ENCODE measurements around the gene TBC1D4.
"Not testable (repeated sequence)": the region's sequence is repeated elsewhere in the genome, so short reads cannot be mapped to it uniquely, and the experiment has no call there.

The TBC1D4 gene

DNA sequence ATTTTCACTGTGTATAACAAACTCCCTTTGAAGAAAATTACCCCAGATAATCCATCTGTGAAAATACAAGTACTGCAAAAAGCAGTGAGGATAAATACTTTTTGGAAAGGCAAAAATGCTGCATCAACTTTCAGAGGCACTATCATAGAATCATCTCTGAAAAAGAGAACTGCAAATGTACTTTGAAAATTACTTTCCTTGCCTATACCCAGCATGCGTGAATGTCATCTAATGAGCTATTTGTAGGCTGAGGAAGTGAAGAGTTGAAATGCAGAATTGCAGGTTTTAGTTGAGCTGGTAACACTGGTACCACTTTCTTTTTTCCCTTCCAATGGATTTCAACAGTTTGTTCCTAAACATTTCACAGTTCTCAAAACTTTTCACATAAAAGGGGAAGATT is 196.7 kb downstream of the TBC1D4 start:
- Histone ChIP-seq H3K14ac (ENCODE audit: low read length) (no peak overlapping the region), H3K79me2 (ENCODE audit: control insufficient read depth, insufficient read depth, low read length, poor library complexity) (no peaks in the 10 kb centered on the region), H2AK5ac (ENCODE audit: low read length) (no peak overlapping the region), H3K36me3 (ENCODE audit: control insufficient read depth in 1 of 2, insufficient read depth in 2 of 2, low read length in 2 of 2) (no peaks in the 10 kb centered on the region), H3K4me2 (ENCODE audit: low read length) (no peak overlapping the region), H2BK120ac (ENCODE audit: insufficient read depth, low read length, poor library complexity) (no peak overlapping the region), H2AFZ (ENCODE audit: insufficient read depth, low read length, poor library complexity) (no peak overlapping the region), H3K4ac (ENCODE audit: low read depth, low read length) (no peak overlapping the region), H2BK12ac (ENCODE audit: low read length) (no peak overlapping the region), H3K4me3 (ENCODE audit: low read depth, low read length) (no peak overlapping the region), H2BK5ac (ENCODE audit: low read depth, low read length, poor library complexity) (no peak overlapping the region), H3K4me1 (ENCODE audit: control insufficient read depth in 1 of 2, insufficient read depth in 2 of 2, low read length in 2 of 2) (no peaks in the 10 kb centered on the region), H4K12ac (ENCODE audit: low read depth, low read length) (no peak overlapping the region), H3K79me1 (ENCODE audit: low read length) (no peaks in the 10 kb centered on the region), H4K8ac (ENCODE audit: low read depth, low read length) (no peak overlapping the region), H3K9me3 (ENCODE audit: insufficient read depth, low read depth, low read length) (no peaks in the 10 kb centered on the region), H3K18ac (ENCODE audit: low read length) (no peak overlapping the region), H3K9ac (ENCODE audit: low read length) (no peak overlapping the region), H3K27me3 (ENCODE audit: insufficient read depth, low read length) (no peaks in the 10 kb centered on the region), H3K27ac (ENCODE audit: low read depth, low read length) (no peak overlapping the region), H4K91ac (ENCODE audit: low read depth, low read length) (no peak overlapping the region), H3K23ac (ENCODE audit: low read length) (no peak overlapping the region)
- no CpG with 5 or more reads among the region's 1 CpG for WGBS (ENCODE audit: extremely low coverage, insufficient coverage, insufficient read length)
- DNase-seq, result no peak

DNA sequence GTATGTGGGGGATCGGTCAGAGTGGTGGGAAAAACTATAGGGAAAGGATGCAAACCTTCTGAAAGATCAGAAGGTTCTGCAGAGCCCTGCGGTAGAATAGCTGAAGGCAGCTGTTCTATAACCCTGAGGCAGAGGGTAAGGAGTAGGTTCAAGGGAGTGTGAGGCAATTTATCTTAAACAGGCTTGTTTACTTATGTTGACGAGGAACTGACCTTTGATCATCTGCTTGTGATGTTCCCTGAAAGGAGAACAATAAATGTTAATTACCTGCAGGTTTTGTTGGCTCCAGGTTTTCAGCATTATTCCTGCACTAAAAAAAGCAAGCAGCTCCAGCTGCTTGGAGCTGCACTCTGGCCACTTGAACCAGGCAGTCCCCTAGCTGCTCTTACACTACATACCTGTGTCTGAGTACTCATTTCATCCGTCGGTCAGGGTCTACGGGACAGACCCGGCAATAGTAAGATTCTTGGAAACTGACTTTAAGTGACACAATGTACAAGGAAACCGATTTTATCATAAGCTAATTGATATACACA is 202.1 kb downstream of the TBC1D4 start:
- no peak overlapping the region for H4K8ac ChIP-seq (ENCODE audit: low read depth, low read length)
- H3K14ac ChIP-seq (ENCODE audit: low read length), result no peak overlapping the region
- no peak overlapping the region for H4K91ac ChIP-seq (ENCODE audit: low read depth, low read length)
- H2BK12ac ChIP-seq (ENCODE audit: low read length), result no peak overlapping the region
- no peak overlapping the region for H2BK5ac ChIP-seq (ENCODE audit: low read depth, low read length, poor library complexity)
- H3K27me3 ChIP-seq (ENCODE audit: insufficient read depth, low read length), result no peaks in the 10 kb centered on the region
- no peak overlapping the region for H3K23ac ChIP-seq (ENCODE audit: low read length)
- H4K12ac ChIP-seq (ENCODE audit: low read depth, low read length), result no peak overlapping the region
- H3K36me3 ChIP-seq (ENCODE audit: control insufficient read depth in 1 of 2, insufficient read depth in 2 of 2, low read length in 2 of 2), result no peaks in the 10 kb centered on the region
- no peaks in the 10 kb centered on the region for H3K79me2 ChIP-seq (ENCODE audit: control insufficient read depth, insufficient read depth, low read length, poor library complexity)
- H3K4me1 ChIP-seq (ENCODE audit: control insufficient read depth in 1 of 2, insufficient read depth in 2 of 2, low read length in 2 of 2), result no peaks in the 10 kb centered on the region
- H2BK120ac ChIP-seq (ENCODE audit: insufficient read depth, low read length, poor library complexity), result no peak overlapping the region
- no peak overlapping the region for H3K18ac ChIP-seq (ENCODE audit: low read length)
- no peak overlapping the region for H3K4me2 ChIP-seq (ENCODE audit: low read length)
- DNase-seq, result no peak
- no peak overlapping the region for H3K27ac ChIP-seq (ENCODE audit: low read depth, low read length)
- H3K4me3 ChIP-seq (ENCODE audit: low read depth, low read length), result no peak overlapping the region
- H2AK5ac ChIP-seq (ENCODE audit: low read length), result no peak overlapping the region
- H3K9ac ChIP-seq (ENCODE audit: low read length), result no peak overlapping the region
- H3K9me3 ChIP-seq (ENCODE audit: insufficient read depth, low read depth, low read length), result no peaks in the 10 kb centered on the region
- H2AFZ ChIP-seq (ENCODE audit: insufficient read depth, low read length, poor library complexity), result no peak overlapping the region
- no peaks in the 10 kb centered on the region for H3K79me1 ChIP-seq (ENCODE audit: low read length)
- no peak overlapping the region for H3K4ac ChIP-seq (ENCODE audit: low read depth, low read length)
- no CpG with 5 or more reads among the region's 8 CpGs for WGBS (ENCODE audit: extremely low coverage, insufficient coverage, insufficient read length)

GRCh38 chr13:75273695-75274094 is 208.3 kb downstream of the TBC1D4 start:
- H3K79me1 ChIP-seq (ENCODE audit: low read length); H4K12ac ChIP-seq (ENCODE audit: low read depth, low read length); H3K27me3 ChIP-seq (ENCODE audit: insufficient read depth, low read length); H3K14ac ChIP-seq (ENCODE audit: low read length); DNase-seq; H3K4ac ChIP-seq (ENCODE audit: low read depth, low read length); H3K4me2 ChIP-seq (ENCODE audit: low read length); H3K18ac ChIP-seq (ENCODE audit: low read length); H3K23ac ChIP-seq (ENCODE audit: low read length); H3K36me3 ChIP-seq (ENCODE audit: control insufficient read depth in 1 of 2, insufficient read depth in 2 of 2, low read length in 2 of 2); H2AK5ac ChIP-seq (ENCODE audit: low read length); H4K91ac ChIP-seq (ENCODE audit: low read depth, low read length); H2BK5ac ChIP-seq (ENCODE audit: low read depth, low read length, poor library complexity); H3K79me2 ChIP-seq (ENCODE audit: control insufficient read depth, insufficient read depth, low read length, poor library complexity); H2AFZ ChIP-seq (ENCODE audit: insufficient read depth, low read length, poor library complexity); H3K9ac ChIP-seq (ENCODE audit: low read length); H4K8ac ChIP-seq (ENCODE audit: low read depth, low read length); H2BK12ac ChIP-seq (ENCODE audit: low read length); H3K4me1 ChIP-seq (ENCODE audit: control insufficient read depth in 1 of 2, insufficient read depth in 2 of 2, low read length in 2 of 2); H3K27ac ChIP-seq (ENCODE audit: low read depth, low read length); H2BK120ac ChIP-seq (ENCODE audit: insufficient read depth, low read length, poor library complexity); H3K4me3 ChIP-seq (ENCODE audit: low read depth, low read length); H3K9me3 ChIP-seq (ENCODE audit: insufficient read depth, low read depth, low read length): not testable (repeated sequence)
- no CpG with 5 or more reads among the region's 4 CpGs for WGBS (ENCODE audit: extremely low coverage, insufficient coverage, insufficient read length)

DNA sequence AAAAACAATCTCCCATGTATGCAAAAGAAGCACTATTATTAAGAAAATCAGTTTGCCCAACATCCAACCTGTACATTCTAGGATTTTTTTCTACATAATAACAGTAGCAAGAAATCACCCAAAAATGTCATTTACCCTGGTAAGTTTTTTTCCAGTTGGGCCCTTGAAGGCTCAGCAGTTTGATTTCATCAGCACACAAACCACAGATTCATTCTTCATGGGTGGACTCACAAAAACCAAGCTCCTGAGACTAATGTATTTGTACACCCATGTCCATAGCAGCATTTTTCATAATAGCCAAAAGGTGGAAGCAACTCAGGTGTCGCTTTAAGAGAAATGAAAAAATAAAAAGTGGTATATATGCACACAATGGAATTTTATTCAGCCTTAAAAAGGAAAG is 210.1 kb downstream of the TBC1D4 start:
- Histone ChIP-seq H3K9me3 (ENCODE audit: insufficient read depth, low read depth, low read length) (no peaks in the 10 kb centered on the region), H2AFZ (ENCODE audit: insufficient read depth, low read length, poor library complexity) (no peak overlapping the region), H3K4me3 (ENCODE audit: low read depth, low read length) (no peak overlapping the region), H3K4me1 (ENCODE audit: control insufficient read depth in 1 of 2, insufficient read depth in 2 of 2, low read length in 2 of 2) (no peaks in the 10 kb centered on the region), H3K18ac (ENCODE audit: low read length) (no peak overlapping the region), H3K79me1 (ENCODE audit: low read length) (no peaks in the 10 kb centered on the region), H2BK5ac (ENCODE audit: low read depth, low read length, poor library complexity) (no peak overlapping the region), H3K36me3 (ENCODE audit: control insufficient read depth in 1 of 2, insufficient read depth in 2 of 2, low read length in 2 of 2) (no peaks in the 10 kb centered on the region), H3K27ac (ENCODE audit: low read depth, low read length) (no peak overlapping the region), H2AK5ac (ENCODE audit: low read length) (no peak overlapping the region), H3K27me3 (ENCODE audit: insufficient read depth, low read length) (no peaks in the 10 kb centered on the region), H3K79me2 (ENCODE audit: control insufficient read depth, insufficient read depth, low read length, poor library complexity) (no peaks in the 10 kb centered on the region), H3K14ac (ENCODE audit: low read length) (no peak overlapping the region), H4K91ac (ENCODE audit: low read depth, low read length) (no peak overlapping the region), H2BK120ac (ENCODE audit: insufficient read depth, low read length, poor library complexity) (no peak overlapping the region), H3K4ac (ENCODE audit: low read depth, low read length) (no peak overlapping the region), H2BK12ac (ENCODE audit: low read length) (no peak overlapping the region), H4K8ac (ENCODE audit: low read depth, low read length) (no peak overlapping the region), H3K4me2 (ENCODE audit: low read length) (no peak overlapping the region), H4K12ac (ENCODE audit: low read depth, low read length) (no peak overlapping the region), H3K9ac (ENCODE audit: low read length) (no peak overlapping the region), H3K23ac (ENCODE audit: low read length) (no peak overlapping the region)
- WGBS (ENCODE audit: extremely low coverage, insufficient coverage, insufficient read length), result no CpG with 5 or more reads among the region's 1 CpG
- DNase-seq, result no peak
